Ovary (tissue), 9 donors: Measurements from ENCODE around the gene PGD. TPM values are rescaled to one million over a fixed set of nuclear protein-coding genes. Genes with fewer than 3 reads are reported as not detected.
"Not testable (repeated sequence)": the region's sequence is repeated elsewhere in the genome, so short reads cannot be mapped to it uniquely, and the experiment has no call there.

Source experiments
- DNase-seq, 5 donors: peaks; one replicate each; pipeline ENCODE4 v3.0.0-alpha.2; 2019 to 2020
- H3K27ac ChIP-seq, 2 donors: fragments of 200-600 bp; one replicate each; pipeline versions ENCODE4 v1.5.1 to v1.8.0; 2019 to 2022
- H3K27me3 ChIP-seq: fragments of 200-600 bp; one replicate; pipeline ENCODE4 v1.8.0; 2022
- H3K36me3 ChIP-seq: fragments of 200-600 bp; sonication (generic); one replicate; pipeline ENCODE4 v1.5.1; 2019
- H3K4me1 ChIP-seq: one replicate; pipeline ENCODE4 v1.8.1; 2013; ENCODE audit warnings: mild to moderate bottlenecking, moderate library complexity; ENCODE audit not compliant: insufficient read depth
- H3K4me3 ChIP-seq: fragments of 200-600 bp; sonication (generic); one replicate; pipeline ENCODE4 v1.5.1; 2017
- H3K9me3 ChIP-seq, 2 donors: fragments of 200-600 bp in 1 of 2; sonication (generic) in 1 of 2; one replicate each; pipeline versions ENCODE4 v1.5.1 to v1.8.1; 2013 to 2019; ENCODE audit warnings: mild to moderate bottlenecking in 1 of 2, moderate library complexity in 1 of 2
- EP300 ChIP-seq: sonication (generic); formaldehyde crosslinking; IDR thresholded peaks from one replicate; pipeline ENCODE4 v1.6.1; 2017; ENCODE audit warnings: antibody characterized with exemption
- POLR2A ChIP-seq: fragments of 450-650 bp; IDR thresholded peaks from one replicate; pipeline ENCODE4 v1.6.1; 2017; ENCODE audit warnings: antibody characterized with exemption, mild to moderate bottlenecking, moderate library complexity
- WGBS, 3 donors: extraction: QIAGEN DNeasy Blood & Tissue Kit in 1 of 3; methylation state at CpG; one replicate each; pipeline versions ENCODE4 v1.1.5 to v1.1.7; 2013 to 2017; 5-methylcytosine and 5-hydroxymethylcytosine counted together
- intact Hi-C, 4 donors: fragments of 100-400 bp; cut with DNase I; formaldehyde crosslinking; loops; one replicate each; pipeline versions ENCODE4 v1.11.0 to v1.15.1; 2022 to 2023
- polyA plus RNA-seq, 2 donors: library from polyadenylated mRNA; stranded (reverse); fragments of 200-250 nt in 1 of 2; fragments of 350-450 nt in 1 of 2; fragmentation: Illumina TruSeq in 1 of 2; extraction: RNeasy Lipid Tissue Mini Kit (QIAGEN cat#74804) in 1 of 2; gene quantifications; one replicate each; pipeline ENCODE4 v1.2.3, GENCODE V29; 2013 to 2014
- total RNA-seq, 7 donors: library from RNA; depleted of rRNA in 2 of 7; stranded (reverse); fragments of >200 nt in 2 of 7; fragmentation: NEBNext Ultra II Directional in 3 of 7; extraction: Animal tissue kit (Norgen Biotek cat#: 25700) in 3 of 7; gene quantifications; one replicate each; pipeline versions ENCODE4 v1.1.0 to v1.2.4, GENCODE V29; 2016 to 2023
- TF ChIP-seq, protein P1 (sequence below), 3 donors: fragments of 450-650 bp in 2 of 3; fragments of 200-600 bp in 1 of 3; IDR thresholded peaks; one replicate each; pipeline versions ENCODE4 v1.5.1 to v1.8.0; 2016 to 2022; ENCODE audit warnings: antibody characterized with exemption in 3 of 3, mild to moderate bottlenecking in 1 of 3
- donor health status: DM: no; HTN: no; CAD: no; lungs with moderate emphysema.
- donor health status: DM: no; HTN: no; CAD: no.
- donor health status: Bipolar disorder and iron deficiency.
- donor health status: DM: yes; HTN: yes; CAD: no.
- donor health status: DM: no; HTN: no; CAD: no.
- donor health status: DM: yes; HTN: yes; CAD: no.

PGD gene
- total and polyA plus RNA-seq, 9 donors = 32.0 to 149 (median 52.8) TPM

DNA sequence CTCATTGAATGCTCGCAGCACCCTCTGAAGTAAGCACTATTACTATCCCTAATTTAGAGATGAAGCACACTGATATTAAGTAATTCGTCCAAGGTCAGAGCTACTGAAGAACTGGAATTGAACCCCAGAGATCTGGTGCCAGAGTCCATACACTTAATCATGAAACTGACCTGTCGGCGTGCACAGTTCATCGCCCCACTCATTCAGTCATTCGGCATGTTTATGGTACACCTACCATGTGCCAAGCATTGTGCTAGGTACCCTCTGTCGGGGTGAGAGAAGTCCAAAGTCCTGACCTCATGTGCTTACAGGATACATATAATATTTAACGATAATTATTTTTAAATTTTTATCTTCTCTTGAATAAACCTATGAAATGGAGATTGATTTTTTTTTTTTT is 25.8 kb downstream of the PGD start:
- Histone ChIP-seq H3K9me3 (no peaks in the 10 kb centered on the region), H3K4me3 (no peak overlapping the region), H3K36me3 (no peaks in the 10 kb centered on the region), H3K27ac (no peak overlapping the region), H3K27me3 (no peaks in the 10 kb centered on the region), H3K4me1 (no peaks in the 10 kb centered on the region)
- no peak for DNase-seq
- intact Hi-C loops = loop anchor here in 3 of 4 donors (2.0 to 10.0 kb wide), 3 partner anchors 47 to 550 kb away; no protein-coding TSS in a partner anchor
- 70 to 79% (median 77%) methylated on average over 8 of the region's 8 CpGs for whole genome bisulfite sequencing, 3 donors
- no peak for TF ChIP-seq POLR2A
- TF ChIP-seq, protein P1, sequence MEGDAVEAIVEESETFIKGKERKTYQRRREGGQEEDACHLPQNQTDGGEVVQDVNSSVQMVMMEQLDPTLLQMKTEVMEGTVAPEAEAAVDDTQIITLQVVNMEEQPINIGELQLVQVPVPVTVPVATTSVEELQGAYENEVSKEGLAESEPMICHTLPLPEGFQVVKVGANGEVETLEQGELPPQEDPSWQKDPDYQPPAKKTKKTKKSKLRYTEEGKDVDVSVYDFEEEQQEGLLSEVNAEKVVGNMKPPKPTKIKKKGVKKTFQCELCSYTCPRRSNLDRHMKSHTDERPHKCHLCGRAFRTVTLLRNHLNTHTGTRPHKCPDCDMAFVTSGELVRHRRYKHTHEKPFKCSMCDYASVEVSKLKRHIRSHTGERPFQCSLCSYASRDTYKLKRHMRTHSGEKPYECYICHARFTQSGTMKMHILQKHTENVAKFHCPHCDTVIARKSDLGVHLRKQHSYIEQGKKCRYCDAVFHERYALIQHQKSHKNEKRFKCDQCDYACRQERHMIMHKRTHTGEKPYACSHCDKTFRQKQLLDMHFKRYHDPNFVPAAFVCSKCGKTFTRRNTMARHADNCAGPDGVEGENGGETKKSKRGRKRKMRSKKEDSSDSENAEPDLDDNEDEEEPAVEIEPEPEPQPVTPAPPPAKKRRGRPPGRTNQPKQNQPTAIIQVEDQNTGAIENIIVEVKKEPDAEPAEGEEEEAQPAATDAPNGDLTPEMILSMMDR (IDR thresholded peaks at IDR 0.05) = no peak
- no peak for TF ChIP-seq EP300

DNA sequence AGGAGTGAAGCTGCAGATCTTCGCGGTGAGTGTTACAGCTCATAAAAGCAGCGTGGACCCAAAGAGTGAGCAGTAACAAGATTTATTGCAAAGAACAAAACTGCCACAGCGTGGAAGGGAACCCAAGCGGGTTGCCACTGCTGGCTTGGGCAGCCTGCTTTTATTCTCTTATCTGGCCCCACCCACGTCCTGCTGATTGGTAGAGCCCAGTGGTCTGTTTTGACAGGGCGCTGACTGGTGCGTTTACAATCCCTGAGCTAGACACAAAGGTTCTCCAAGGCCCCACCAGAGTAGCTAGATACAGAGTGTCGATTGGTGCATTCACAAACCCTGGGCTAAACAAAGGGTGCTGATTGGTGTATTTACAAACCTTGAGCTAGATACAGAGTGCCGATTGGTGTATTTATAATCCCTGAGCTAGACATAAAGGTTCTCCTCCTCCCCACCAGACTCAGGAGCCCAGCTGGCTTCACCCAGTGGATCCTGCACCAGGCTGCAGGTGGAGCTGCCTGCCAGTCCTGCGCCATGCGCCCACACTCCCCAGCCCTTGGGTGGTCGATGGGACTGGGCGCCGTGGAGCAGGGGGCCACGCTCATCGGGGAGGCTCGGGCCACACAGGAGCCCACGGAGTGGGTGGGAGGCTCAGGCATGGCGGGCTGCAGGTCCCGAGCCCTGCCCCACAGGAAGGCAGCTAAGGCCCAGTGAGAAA is 27.1 kb downstream of the PGD start:
- H3K9me3 ChIP-seq, H3K4me3 ChIP-seq, DNase-seq, H3K36me3 ChIP-seq, H3K27ac ChIP-seq, H3K4me1 ChIP-seq, H3K27me3 ChIP-seq: not testable (repeated sequence)
- 83 to 87% (median 83%) methylated on average over 21 of the region's 21 CpGs for whole genome bisulfite sequencing, 3 donors
- intact Hi-C loops = loop anchor here in 3 of 4 donors (2.0 to 10.0 kb wide), 3 partner anchors 49 to 551 kb away; no protein-coding TSS in a partner anchor

DNA sequence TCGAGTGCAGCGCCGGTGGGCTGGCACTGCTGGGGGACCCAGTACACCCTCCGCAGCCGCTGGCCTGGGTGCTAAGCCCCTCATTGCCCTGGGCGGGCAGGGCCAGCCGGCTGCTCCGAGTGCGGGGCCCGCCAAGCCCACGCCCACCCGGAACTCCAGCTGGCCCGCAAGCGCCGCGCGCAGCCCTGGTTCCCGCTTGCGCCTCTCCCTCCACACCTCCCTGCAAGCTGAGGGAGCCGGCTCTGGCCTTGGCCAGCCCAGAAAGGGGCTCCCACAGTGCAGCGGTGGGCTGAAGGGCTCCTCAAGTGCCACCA is 27.6 kb downstream of the PGD start:
- WGBS, 3 donors = 90 to 95% (median 95%) methylated on average over 21 of the region's 21 CpGs
- not testable (repeated sequence) for H3K36me3 ChIP-seq, DNase-seq, H3K9me3 ChIP-seq, H3K27ac ChIP-seq, H3K4me3 ChIP-seq, H3K4me1 ChIP-seq, H3K27me3 ChIP-seq
- intact Hi-C loops = loop anchor here in 2 of 4 donors (5.0 to 10.0 kb wide), 2 partner anchors 49 to 552 kb away; no protein-coding TSS in a partner anchor

DNA sequence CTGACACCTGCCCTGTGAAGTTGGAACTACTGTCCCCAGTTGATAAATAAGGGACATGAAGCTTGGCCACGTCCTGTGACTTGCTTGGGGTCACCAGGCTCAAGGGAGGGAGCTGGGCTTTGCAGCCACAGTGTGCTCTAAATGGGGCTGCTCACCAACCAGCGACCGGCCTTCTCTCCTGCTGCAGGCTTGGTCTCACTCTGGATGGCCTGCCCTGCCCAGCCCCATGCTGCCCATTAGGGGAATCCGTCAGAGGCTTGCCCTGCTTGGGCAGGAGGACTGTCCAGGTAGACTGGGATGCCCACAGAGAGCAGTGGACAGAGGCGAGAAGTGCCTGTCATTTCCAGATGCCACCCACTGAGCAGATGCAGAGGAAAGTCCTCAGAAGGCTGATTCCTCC is 30.1 kb downstream of the PGD start:
- intact Hi-C loops = loop anchor here in 3 of 4 donors (2.0 to 10.0 kb wide), 3 partner anchors 52 to 554 kb away; no protein-coding TSS in a partner anchor
- no peaks in the 10 kb centered on the region for H3K4me1 ChIP-seq
- no peaks in the 10 kb centered on the region for H3K27me3 ChIP-seq
- no peaks in the 10 kb centered on the region for H3K9me3 ChIP-seq
- no peak overlapping the region for H3K27ac ChIP-seq
- TF ChIP-seq POLR2A (no peak), EP300 (no peak)
- TF ChIP-seq, protein P1 (IDR thresholded peaks at IDR 0.05) = no peak
- 86 to 87% (median 86%) methylated on average over 5 of the region's 5 CpGs for WGBS, 3 donors
- H3K36me3 ChIP-seq = no peaks in the 10 kb centered on the region
- peak in 1 of 5 donors; percentile 30 for DNase-seq
- H3K4me3 ChIP-seq = no peak overlapping the region

DNA sequence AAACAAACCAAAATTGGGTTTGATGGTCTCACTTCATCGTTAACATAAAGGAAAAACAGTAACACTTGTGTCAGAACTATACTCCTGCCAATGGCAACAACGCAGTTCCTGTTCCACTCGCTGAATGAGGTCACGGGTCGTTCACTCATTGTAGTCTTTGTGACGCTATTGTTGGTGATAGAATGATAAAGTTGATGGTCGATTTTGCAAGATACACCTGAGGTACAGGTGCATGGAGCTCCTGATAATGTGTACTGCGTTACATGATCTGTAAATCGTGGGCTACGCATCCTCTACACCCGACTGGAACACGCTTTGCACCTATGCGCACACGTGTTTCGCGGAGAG is 31.0 kb downstream of the PGD start:
- peak overlapping the region; percentile 78 for H3K4me3 ChIP-seq
- 19 to 24% (median 23%) methylated on average over 16 of the region's 16 CpGs for WGBS, 3 donors

More for the DNA sequence above, 31.0 kb downstream of the PGD start:
- peak in 1 of 5 donors; percentile 16 for DNase-seq
- no peaks in the 10 kb centered on the region for H3K27me3 ChIP-seq
- no peak overlapping the region for H3K27ac ChIP-seq
- H3K36me3 ChIP-seq = no peaks in the 10 kb centered on the region
- intact Hi-C loops = loop anchor here (2.0 to 10.0 kb wide), 5 partner anchors 53 to 555 kb away; no protein-coding TSS in a partner anchor
- no peaks in the 10 kb centered on the region for H3K4me1 ChIP-seq
- TF ChIP-seq, protein P1 (IDR thresholded peaks at IDR 0.05) = no peak
- no peak for TF ChIP-seq EP300
- TF ChIP-seq POLR2A = no peak
- H3K9me3 ChIP-seq = no peaks in the 10 kb centered on the region
